HEK293 (cell line): Measurements from ENCODE around the gene FBLN2.

Experiments used
- CTCF ChIA-PET: fragments of 350-600 bp; formaldehyde crosslinking; extraction: SDS; loops from one replicate; lab custom pipeline; 2021; ENCODE audit warnings: antibody characterized with exemption; lab: Yijun Ruan, JAX
- POLR2A ChIA-PET: fragments of 300-600 bp; formaldehyde crosslinking; extraction: SDS; loops from one replicate; lab custom pipeline; 2020; ENCODE audit warnings: antibody characterized with exemption, inconsistent platforms; lab: Yijun Ruan, JAX
- H3K27ac ChIP-seq: fragments of 200-500 bp; sonication (Bioruptor generic); 2 replicates; pipeline ENCODE4 v1.5.1; 2014; ENCODE audit warnings: low read depth, low read length, control low read depth, inconsistent platforms; ENCODE audit errors: extremely low read depth
- H3K36me3 ChIP-seq, 2 experiments: fragments of 200-500 bp in 1 of 2; sonication (Bioruptor generic) in 1 of 2; 1 replicate in 1 of 2; 2 replicates in 1 of 2; pipeline ENCODE4 v1.5.1; 2014 to 2017; ENCODE audit warnings: inconsistent platforms in 2 of 2, low read length in 2 of 2; ENCODE audit not compliant: control insufficient read depth in 2 of 2, insufficient read depth in 1 of 2
- H3K4me1 ChIP-seq: fragments of 200-500 bp; sonication (Bioruptor generic); 2 replicates; pipeline ENCODE4 v1.5.1; 2014; ENCODE audit warnings: mild to moderate bottlenecking, low read length, inconsistent platforms; ENCODE audit not compliant: control insufficient read depth, insufficient read depth
- H3K4me3 ChIP-seq: 2 replicates; pipeline ENCODE4 v1.5.1; 2011; ENCODE audit warnings: low read depth, mild to moderate bottlenecking, control low read depth, low read length, moderate library complexity
- H3K9me3 ChIP-seq: fragments of 200-500 bp; sonication (Bioruptor generic); 2 replicates; pipeline ENCODE4 v1.5.1; 2014; ENCODE audit warnings: low read depth, low read length, inconsistent platforms; ENCODE audit not compliant: control insufficient read depth, insufficient read depth
- CTCF ChIP-seq: fragments of 450-650 bp; formaldehyde crosslinking; IDR thresholded peaks from 2 replicates; pipeline ENCODE4 v1.5.1; 2016; ENCODE audit warnings: missing biosample characterization, missing genetic modification characterization
- ELK4 ChIP-seq: IDR thresholded peaks from 2 replicates; pipeline ENCODE4 v1.6.1; 2011; ENCODE audit warnings: mild to moderate bottlenecking, low read depth, low read length, borderline replicate concordance
- GLIS1 ChIP-seq: fragments of 450-650 bp; formaldehyde crosslinking; IDR thresholded peaks from 2 replicates; pipeline ENCODE4 v1.5.1; 2016; ENCODE audit warnings: missing biosample characterization, missing genetic modification characterization
- HOXD13 ChIP-seq: sonication (generic); formaldehyde crosslinking; IDR thresholded peaks from 2 replicates; pipeline ENCODE4 v1.8.0; 2022; ENCODE audit warnings: missing genetic modification reagents, borderline replicate concordance
- MZF1 ChIP-seq: fragments of 450-650 bp; formaldehyde crosslinking; IDR thresholded peaks from 2 replicates; pipeline ENCODE4 v1.5.1; 2017; ENCODE audit warnings: missing biosample characterization, missing genetic modification characterization, borderline replicate concordance
- PRDM2 ChIP-seq: fragments of 450-650 bp; formaldehyde crosslinking; IDR thresholded peaks from 2 replicates; pipeline ENCODE4 v1.5.1; 2016; ENCODE audit warnings: missing biosample characterization, missing genetic modification characterization, borderline replicate concordance
- TCF7L2 ChIP-seq: IDR thresholded peaks from 2 replicates; pipeline ENCODE4 v1.6.1; 2011; ENCODE audit warnings: low read depth, mild to moderate bottlenecking, inconsistent platforms, low read length, moderate library complexity, borderline replicate concordance
- TRIM28 ChIP-seq: IDR thresholded peaks from 2 replicates; pipeline ENCODE4 v1.6.1; 2011; ENCODE audit warnings: low read length, control low read depth, borderline replicate concordance
- ZBTB44 ChIP-seq: fragments of 450-650 bp; IDR thresholded peaks from 2 replicates; pipeline ENCODE4 v1.5.1; 2018; ENCODE audit warnings: missing biosample characterization, mild to moderate bottlenecking, missing genetic modification characterization
- ZBTB7A ChIP-seq: fragments of 450-650 bp; formaldehyde crosslinking; IDR thresholded peaks from 2 replicates; pipeline ENCODE4 v1.5.1; 2016; ENCODE audit warnings: low read depth, missing biosample characterization, missing genetic modification characterization
- ZNF121 ChIP-seq: fragments of 450-650 bp; formaldehyde crosslinking; IDR thresholded peaks from 2 replicates; pipeline ENCODE4 v1.5.1; 2016; ENCODE audit warnings: missing biosample characterization, missing genetic modification characterization
- ZNF18 ChIP-seq: fragments of 450-650 bp; formaldehyde crosslinking; IDR thresholded peaks from 2 replicates; pipeline ENCODE4 v1.5.1; 2016; ENCODE audit warnings: missing biosample characterization, missing genetic modification characterization
- ZNF202 ChIP-seq: fragments of 450-650 bp; formaldehyde crosslinking; IDR thresholded peaks from 2 replicates; pipeline ENCODE4 v1.5.1; 2016; ENCODE audit warnings: missing biosample characterization, missing genetic modification characterization, borderline replicate concordance
- ZNF239 ChIP-seq: fragments of 450-650 bp; formaldehyde crosslinking; IDR thresholded peaks from 2 replicates; pipeline ENCODE4 v1.5.1; 2016; ENCODE audit warnings: missing biosample characterization, missing genetic modification characterization
- ZNF311 ChIP-seq: fragments of 450-650 bp; formaldehyde crosslinking; IDR thresholded peaks from 2 replicates; pipeline ENCODE4 v1.5.1; 2017; ENCODE audit warnings: missing biosample characterization, missing genetic modification characterization, borderline replicate concordance
- ZNF37A ChIP-seq: fragments of 450-650 bp; IDR thresholded peaks from 2 replicates; pipeline ENCODE4 v1.5.1; 2018; ENCODE audit warnings: missing biosample characterization, missing genetic modification characterization
- ZNF529 ChIP-seq: fragments of 450-650 bp; formaldehyde crosslinking; IDR thresholded peaks from 2 replicates; pipeline ENCODE4 v1.5.1; 2017; ENCODE audit warnings: missing genetic modification characterization, missing biosample characterization; ENCODE audit not compliant: insufficient replicate concordance
- ZNF560 ChIP-seq: fragments of 450-650 bp; formaldehyde crosslinking; IDR thresholded peaks from 2 replicates; pipeline ENCODE4 v1.5.1; 2017; ENCODE audit warnings: missing biosample characterization, missing genetic modification characterization, borderline replicate concordance

Gene FBLN2

GRCh38 chr3:13631256-13631655 is 82.3 kb downstream of the FBLN2 start:
- ChIA-PET CTCF (interaction anchor here (1.0 to 1.2 kb wide), 3 partner anchors 17 to 135 kb away, joined by 3 to 5 read pairs (median 3); no protein-coding TSS in a partner anchor), POLR2A (no interaction called here)
- TF ChIP-seq ZNF37A (tag by site-specific recombination), result no peak
- TF ChIP-seq ELK4, result no peak
- TF ChIP-seq TRIM28, result no peak
- TF ChIP-seq ZNF560 (tag by site-specific recombination), result no peak
- TF ChIP-seq PRDM2 (tag by site-specific recombination), result no peak
- no peak for TF ChIP-seq ZNF121 (tag by site-specific recombination)
- TF ChIP-seq ZNF529 (tag by site-specific recombination), result no peak
- TF ChIP-seq ZBTB44 (tag by site-specific recombination), result no peak
- TF ChIP-seq ZNF311 (tag by site-specific recombination), result no peak
- no peak for TF ChIP-seq ZNF202 (tag by site-specific recombination)
- no peak for TF ChIP-seq GLIS1 (tag by site-specific recombination)
- no peak for TF ChIP-seq ZNF18 (tag by site-specific recombination)
- TF ChIP-seq HOXD13, result no peak
- TF ChIP-seq ZNF239, result no peak
- no peak for TF ChIP-seq CTCF (tag by site-specific recombination)
- TF ChIP-seq TCF7L2, result no peak
- TF ChIP-seq ZBTB7A (tag by site-specific recombination), result no peak
- no peak for TF ChIP-seq MZF1 (tag by site-specific recombination)
- Histone ChIP-seq H3K4me3 (no peak overlapping the region), H3K36me3 (no peaks in the 10 kb centered on the region), H3K4me1 (no peaks in the 10 kb centered on the region), H3K9me3 (no peaks in the 10 kb centered on the region), H3K27ac (no peak overlapping the region)
